GM18951 (cell line): ENCODE measurements around the gene MYLK.

ENCODE experiments used
- POLR2A ChIP-seq: IDR thresholded peaks from 4 replicates; pipeline ENCODE4 v1.6.1; 2011; ENCODE audit warnings: mild to moderate bottlenecking; ENCODE audit not compliant: insufficient read length, insufficient read depth; ENCODE audit errors: extremely low read depth
- in situ Hi-C: fragments of 300-500 bp; cut with MboI; formaldehyde crosslinking; loops from one replicate; pipeline ENCODE4 v1.12.0; 2022; ENCODE audit warnings: low sequenced_read_pairs, mixed read lengths, inconsistent platforms; ENCODE audit not compliant: unreplicated experiment

The MYLK gene

DNA sequence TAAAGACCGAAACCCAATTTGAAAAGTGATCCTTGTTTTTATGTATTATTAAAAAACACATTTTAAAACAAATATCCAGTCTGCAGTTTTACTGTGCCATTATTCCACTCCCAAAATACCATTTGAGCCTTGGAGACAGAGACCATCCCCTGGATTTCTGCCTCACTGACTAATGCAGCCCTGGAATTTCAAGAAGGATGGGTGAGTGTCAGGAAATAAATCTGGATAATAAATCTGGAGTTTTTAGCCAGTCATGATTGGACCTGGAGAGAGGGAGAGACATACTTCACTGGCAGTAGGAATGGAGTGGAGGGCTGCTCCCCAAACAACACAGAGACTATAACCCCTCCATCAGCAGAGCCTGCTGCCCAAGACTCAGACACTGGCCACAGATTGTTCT lies 123.3 kb downstream of the MYLK start:
- no peak for TF ChIP-seq POLR2A
- in situ Hi-C loops: no loop called here

- in situ Hi-C loops: no loop called here
- TF ChIP-seq POLR2A: no peak
Observed at GRCh38 chr3:123759871-123760270, 124.3 kb downstream of the MYLK start.

DNA sequence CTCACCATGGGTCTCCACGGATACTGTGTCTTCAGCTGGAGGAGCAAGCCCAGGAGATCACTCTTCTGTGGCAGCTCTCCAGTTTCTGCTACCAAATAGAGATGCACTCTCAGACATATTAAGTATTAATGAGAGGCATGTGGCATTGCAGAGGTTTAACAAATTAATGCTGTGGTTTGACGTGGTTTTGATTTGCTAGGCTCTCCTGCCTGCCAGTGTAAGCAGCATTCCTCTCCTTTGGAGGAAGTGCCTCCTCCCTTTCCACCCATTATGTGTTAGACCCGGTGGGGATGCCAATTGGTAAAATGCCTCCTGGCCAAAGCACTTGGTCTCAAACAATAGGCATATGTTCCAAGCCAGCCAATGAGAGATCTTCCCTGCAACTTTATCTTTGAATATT lies 124.8 kb downstream of the MYLK start:
- in situ Hi-C loops: no loop called here
- no peak for TF ChIP-seq POLR2A

GRCh38 chr3:123758081-123758564 lies 126.0 kb downstream of the MYLK start:
- TF ChIP-seq POLR2A: no peak
- in situ Hi-C loops: no loop called here

- no peak for TF ChIP-seq POLR2A
- in situ Hi-C loops: no loop called here
Observed at GRCh38 chr3:123757281-123757940, 126.7 kb downstream of the MYLK start.

DNA sequence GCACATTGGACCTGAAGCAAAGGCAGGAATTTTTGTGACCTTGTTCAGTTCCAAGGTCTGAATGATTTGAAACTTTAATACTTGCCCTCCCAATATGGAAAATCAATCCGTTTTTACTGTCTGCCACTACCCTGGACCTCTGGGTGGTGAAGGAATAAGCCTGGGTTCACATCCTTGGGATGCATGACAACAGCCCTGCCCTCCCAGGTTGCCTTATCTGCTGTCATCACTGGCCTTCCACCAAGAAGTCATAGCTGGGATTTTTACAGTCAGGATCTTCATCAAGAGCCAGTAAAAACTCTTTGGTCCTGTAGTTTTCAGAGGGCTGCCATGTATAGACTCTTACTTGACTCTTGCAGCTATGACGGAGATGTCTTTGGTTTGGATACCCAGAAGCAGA lies 128.6 kb downstream of the MYLK start:
- TF ChIP-seq POLR2A: no peak
- in situ Hi-C loops: no loop called here

DNA sequence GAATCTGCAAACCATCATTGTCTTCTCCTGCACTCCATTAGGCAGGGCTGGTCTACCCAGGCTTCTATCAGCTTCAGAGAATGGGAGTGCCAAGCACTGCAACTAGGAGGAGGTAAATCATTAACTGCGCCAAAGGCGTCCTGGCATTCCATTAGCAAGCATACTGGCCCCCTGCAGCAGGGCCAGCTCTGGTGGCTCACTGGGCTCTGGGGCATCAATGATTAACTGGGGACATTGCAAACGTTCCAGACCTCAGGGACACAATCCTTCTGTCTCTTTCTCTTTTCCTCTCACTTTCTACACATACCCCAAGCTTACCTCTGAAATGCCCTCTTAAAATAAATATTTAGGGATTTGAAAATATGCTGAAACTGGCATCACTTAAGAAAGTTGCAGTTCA lies 129.0 kb downstream of the MYLK start:
- in situ Hi-C loops: no loop called here
- TF ChIP-seq POLR2A: no peak

DNA sequence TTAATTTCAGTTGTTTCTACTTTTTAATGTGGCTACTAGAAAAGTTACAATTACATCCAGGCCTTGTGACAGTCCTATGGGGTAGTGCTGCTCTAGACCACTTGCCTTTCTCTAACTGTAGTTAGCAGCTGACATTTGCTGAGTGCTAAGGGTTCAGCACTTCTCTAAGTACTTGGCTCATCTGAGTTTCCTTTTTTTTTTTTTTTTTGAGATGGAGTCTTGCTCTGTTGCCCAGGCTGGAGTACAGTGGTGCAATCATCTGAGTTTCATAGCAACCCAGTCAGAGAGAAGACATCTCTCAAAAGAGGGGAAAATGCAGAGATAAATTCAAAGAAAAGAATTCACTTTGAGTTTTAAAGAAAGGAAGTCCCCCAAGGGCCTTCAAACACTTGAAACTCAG lies 130.8 kb downstream of the MYLK start:
- no peak for TF ChIP-seq POLR2A
- in situ Hi-C loops: no loop called here

GRCh38 chr3:123752228-123752627 lies 131.9 kb downstream of the MYLK start:
- in situ Hi-C loops: no loop called here
- no peak for TF ChIP-seq POLR2A

DNA sequence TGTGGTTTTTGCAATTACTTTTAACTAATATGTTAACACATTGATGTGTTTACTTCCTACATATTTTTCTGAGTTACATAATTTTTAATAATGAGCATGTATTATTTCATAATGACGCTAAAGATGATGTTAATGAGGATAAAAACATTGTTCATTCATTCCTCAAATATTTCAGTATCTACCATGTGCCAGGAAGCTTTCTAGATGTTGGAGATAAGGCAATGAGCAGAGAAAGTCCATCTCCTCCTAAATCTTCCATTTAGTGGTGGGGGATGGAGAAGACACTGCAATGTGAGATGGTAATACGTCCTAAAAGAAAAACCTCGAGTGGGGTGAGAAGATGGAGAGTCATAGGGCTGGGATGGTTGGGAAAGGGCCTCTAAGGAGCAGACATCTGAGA lies 132.7 kb downstream of the MYLK start:
- no peak for TF ChIP-seq POLR2A
- in situ Hi-C loops: no loop called here

GRCh38 chr3:123750659-123751420 lies 133.3 kb downstream of the MYLK start:
- in situ Hi-C loops: no loop called here
- no peak for TF ChIP-seq POLR2A

DNA sequence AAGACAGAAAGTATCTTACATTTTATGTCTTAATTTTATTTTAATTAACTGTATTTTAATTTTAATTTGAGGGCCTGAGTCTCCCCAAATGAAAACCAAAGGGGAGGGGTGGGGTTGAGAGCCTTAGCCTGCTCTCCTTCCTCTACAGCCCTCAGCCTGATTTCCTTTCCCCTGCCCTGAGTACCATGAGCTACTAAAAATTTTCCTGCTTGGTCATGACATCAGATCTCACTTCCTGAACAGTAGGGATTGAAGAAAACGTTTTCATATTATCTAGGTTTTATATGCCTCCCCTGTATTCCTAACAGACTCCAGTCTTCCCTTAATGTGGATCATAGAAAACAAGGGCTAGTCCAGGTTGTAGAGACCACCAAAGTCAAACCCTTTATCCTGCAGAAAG lies 133.9 kb downstream of the MYLK start:
- no peak for TF ChIP-seq POLR2A
- in situ Hi-C loops: no loop called here

DNA sequence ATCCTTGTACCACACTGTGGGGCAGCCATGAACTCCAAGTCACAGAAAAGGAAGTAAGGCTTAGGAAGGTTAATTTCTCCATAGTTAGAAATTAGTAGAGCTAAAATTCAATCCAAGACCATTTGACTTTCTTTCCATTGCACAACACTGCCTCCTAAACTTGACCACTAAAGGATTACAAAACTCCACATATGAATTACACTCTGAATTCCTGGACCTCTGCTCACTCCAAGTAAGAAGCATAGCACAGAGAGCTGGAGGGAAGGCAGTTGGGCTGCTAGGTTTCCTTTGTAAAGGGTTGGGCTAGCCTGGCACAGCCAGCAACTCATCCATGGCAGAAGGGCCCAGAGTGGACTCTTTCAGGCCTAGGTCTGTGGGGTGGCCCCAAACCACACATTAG lies 134.4 kb downstream of the MYLK start:
- TF ChIP-seq POLR2A: no peak
- in situ Hi-C loops: no loop called here
